ENCODE results near the gene SFTPB.
"Not testable (repeated sequence)": the region's sequence is repeated elsewhere in the genome, so short reads cannot be mapped to it uniquely, and the experiment has no call there.

SFTPB gene

DNA sequence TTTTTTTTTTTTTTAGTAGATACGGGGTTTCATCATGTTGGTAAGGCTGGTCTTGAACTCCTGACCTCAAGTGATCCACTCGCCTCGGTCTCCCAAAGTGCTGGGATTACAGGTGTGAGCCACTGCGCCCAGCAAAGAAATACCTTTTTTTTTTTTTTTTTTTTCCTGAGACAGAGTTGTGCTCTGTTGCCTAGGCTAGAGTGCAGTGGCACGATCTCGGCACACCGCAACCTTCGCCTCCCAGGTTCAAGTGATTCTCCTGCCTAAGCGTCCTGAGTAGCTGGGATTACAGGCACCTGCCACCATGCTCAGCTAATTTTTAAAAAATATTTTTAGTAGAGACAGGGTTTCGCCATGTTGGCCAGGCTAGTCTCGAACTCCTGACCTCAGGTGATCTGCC, 7.7 kb downstream of the SFTPB start:
- in situ Hi-C loops (cut with MboI; ENCODE audit: low sequenced_read_pairs): not testable (repeated sequence)

DNA sequence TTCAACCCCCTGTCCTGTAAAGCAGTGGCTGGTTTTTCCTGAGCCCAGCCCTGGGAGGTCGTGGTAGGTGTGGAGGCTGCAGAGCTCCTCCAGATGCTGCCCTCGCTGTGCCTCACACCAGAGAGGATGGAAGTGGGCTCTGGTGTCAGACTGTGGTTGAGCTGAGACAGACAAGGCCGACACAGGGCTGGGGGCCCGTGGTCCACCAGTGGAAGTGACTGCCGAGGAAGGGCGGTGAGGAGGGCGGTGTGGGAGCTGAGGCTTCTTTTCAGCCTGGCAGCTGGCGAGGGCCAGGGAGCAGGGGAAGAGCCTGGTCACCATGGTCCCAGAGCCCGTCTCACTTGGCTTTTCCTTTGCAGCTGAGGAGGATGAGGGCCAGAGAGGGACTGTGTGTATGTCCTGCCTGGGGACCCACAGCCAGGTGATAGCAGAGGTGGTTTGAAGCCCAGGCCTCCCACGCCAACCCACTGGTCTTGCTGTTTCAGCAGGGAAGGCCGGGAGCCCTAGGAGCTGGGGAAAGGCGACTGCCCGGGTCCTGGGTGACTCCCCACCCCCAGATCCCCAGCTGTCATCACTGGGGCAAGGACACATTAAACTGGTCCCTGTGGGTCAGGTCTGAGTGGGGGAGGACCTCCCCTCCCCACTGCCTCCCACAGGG, 8.5 kb downstream of the SFTPB start:
- in situ Hi-C loops (cut with MboI; ENCODE audit: low sequenced_read_pairs): no loop called here

DNA sequence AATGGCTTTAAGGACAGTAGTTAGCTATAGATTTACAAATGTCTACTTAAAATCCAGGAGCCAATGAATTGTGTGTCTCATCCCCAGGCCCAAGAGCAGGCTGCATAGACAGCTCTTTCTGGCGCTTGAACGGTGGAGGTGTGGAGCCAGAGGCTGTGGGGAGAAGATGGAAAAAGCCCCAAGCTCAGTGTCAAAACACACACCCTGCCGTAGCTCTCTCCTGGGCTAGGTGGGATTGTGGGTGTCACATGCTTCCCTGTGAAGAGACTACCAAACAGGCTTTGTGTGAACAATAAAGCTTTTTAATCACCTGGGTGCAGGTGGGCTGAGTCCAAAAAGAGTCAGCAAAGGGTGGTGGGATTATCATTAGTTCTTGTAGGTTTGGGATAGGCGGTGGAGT, 10.6 kb downstream of the SFTPB start:
- in situ Hi-C loops (cut with MboI; ENCODE audit: low sequenced_read_pairs): not testable (repeated sequence)

DNA sequence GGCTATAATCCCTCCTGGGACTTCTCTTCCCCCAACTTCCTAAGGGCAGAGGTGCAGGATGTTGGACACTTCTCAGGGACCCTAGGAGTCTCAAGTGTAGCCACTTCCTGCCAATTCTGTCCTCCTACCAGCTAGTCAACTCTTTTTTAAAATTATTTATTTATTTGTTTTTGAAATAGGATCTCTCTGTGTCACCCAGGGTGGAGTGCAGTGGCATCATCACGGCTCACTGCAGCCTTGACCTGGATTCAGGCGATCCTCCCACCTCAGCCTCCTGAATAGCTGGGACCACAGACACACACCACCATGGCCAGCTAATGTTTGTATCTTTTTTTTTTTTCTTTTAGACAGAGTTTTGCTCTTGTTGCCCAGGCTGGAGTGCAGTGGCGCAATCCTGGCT, 11.5 kb downstream of the SFTPB start:
- in situ Hi-C loops (cut with MboI; ENCODE audit: low sequenced_read_pairs): no loop called here

DNA sequence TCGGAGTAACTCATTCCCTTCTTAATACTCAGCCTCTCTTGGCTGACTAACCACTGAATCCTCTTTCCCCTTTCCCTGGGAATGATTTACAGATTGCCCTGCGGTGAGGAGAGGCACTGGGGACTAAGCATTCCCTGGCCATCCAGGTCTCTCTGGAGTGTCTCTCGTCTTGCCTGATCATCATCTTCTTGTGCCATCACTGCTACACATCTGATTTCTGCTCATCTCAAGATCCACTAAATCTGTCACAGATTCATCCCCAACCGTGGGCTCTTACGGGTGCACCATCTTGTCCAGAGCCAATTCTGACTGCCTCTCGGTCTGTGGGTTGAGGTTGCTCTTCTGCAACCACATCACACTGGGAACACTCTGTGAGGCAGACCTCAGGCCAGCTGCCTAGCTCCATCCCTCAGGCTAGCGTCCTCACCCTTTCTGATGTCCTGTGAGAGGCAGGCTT, 12.0 kb downstream of the SFTPB start:
- in situ Hi-C loops (cut with MboI; ENCODE audit: low sequenced_read_pairs): no loop called here

DNA sequence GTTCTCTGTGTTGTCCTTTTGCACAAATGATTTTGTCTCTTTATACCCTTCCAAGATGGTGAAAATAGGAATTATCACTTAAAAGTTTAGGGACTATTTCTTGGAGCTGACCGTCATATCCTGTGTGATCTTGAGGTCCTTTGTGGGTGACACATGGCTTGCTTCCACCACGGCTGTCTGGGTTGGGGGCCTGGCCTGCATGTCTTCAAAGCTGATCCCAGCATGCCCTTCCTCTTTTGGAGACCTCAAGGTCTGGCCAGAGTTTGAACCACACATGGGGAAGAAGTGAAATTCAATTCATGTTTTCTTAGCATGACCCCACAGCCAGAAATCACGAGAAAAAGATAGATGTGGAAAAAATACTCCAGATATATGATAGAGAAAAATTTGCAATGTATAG, 14.0 kb downstream of the SFTPB start:
- in situ Hi-C loops (cut with MboI; ENCODE audit: low sequenced_read_pairs): no loop called here

DNA sequence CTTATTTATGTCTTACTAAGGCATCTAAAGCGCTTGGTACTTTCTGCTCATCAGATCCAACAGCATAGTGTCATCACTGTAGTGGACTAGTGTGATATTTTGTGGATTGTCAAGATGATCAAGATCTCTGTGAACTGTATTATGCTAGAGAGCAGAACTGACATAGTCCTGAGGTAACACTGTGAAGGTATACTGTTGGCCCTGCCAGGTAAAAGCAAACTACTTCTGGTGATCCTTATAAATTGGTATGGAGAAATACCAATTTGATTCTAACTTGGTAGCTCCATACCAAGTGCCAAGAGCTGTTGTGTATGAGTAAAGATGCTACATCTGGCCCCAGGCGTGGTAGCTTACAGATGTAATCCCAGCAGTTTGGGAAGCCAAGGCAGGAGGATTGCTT, 15.9 kb downstream of the SFTPB start:
- in situ Hi-C loops (cut with MboI; ENCODE audit: low sequenced_read_pairs): no loop called here

DNA sequence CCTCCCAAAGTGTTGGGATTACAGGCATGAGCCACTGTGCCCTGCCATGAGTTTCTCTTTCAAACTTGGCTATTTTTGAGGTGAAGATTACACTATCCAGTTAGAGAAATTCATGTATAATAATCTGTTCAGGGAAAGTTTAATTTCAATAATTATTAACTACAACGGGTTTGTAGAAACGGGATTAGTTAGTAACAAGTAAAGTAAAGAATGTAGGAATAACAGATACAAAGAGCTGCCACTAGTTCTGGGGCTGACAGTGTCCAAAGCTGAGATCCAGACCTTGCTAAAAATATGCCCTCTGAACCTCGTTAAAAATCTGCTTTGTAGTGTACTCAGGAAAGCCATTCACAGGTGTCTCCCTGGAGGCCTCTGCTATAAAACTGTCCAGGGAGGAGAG, 16.9 kb downstream of the SFTPB start:
- in situ Hi-C loops (cut with MboI; ENCODE audit: low sequenced_read_pairs): no loop called here

DNA sequence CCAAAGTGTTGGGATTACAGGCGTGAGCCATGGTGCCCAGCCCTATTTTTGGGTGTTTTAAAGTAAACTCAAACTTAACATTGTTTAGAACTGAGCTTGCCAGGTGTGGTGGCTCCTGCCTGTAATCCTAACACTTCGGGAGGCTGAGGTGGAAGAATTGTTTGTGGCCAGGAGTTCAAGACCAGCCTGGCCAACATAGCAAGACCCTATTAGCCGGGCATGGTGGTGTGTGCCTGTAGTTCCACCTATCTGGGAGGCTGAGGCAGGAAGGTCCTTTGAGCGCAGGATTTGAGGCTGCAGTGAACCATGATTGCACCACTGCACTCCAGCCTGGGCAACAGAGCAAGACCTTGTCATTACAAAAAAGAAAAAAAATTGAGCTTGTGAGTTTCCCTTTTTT, 17.5 kb downstream of the SFTPB start:
- in situ Hi-C loops (cut with MboI; ENCODE audit: low sequenced_read_pairs): no loop called here

DNA sequence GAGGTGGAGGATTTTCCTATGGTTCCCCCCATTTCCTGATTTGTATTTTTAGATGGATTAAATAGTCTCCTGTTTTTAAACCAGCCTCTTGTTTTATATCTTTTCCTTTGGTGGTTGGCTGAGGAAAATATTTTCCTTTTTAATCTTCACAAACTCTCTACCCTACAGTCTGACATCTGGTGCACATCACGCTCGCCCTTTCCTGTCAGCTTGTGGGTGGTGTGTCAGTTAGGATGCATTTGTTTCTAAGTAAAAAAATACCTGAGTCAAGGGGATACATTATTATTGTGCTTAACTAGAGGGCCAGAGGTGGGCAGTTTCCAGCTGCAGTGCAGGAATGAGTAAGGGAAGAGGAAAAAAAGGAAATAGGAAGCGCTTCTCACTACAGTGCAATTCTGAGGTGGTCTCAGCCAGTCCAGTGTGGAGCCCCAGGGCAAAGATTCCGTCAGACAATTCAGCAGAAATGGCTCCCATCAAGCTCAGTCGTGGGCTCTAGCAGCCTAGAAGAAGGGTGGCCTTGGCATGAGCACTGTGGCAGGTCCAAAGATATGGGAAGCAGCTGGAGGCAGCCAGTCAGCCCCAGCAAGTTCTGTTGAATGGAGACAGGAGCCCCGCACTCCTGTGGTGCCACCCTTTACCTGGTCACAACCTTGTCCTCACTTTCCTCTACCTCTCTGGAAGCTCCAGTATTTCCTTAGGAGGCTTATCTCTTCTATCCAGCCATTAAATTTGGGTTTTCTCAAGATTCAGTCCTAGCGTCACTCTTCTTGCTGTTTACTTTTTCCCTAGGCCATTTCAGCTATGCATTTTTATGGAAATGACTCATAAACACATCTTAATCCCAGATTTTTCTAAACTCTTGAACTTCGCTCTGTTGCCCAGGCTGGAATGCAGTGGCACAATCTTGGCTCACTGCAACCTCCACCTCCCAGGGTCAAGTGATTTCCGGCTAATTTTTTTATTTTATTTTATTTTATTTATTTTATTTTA, 18.5 kb downstream of the SFTPB start:
- in situ Hi-C loops (cut with MboI; ENCODE audit: low sequenced_read_pairs): loop anchor here (25.0 kb wide), 1 partner anchor 463 kb away; the partner anchor contains the start of genes POLR1A and PTCD3

DNA sequence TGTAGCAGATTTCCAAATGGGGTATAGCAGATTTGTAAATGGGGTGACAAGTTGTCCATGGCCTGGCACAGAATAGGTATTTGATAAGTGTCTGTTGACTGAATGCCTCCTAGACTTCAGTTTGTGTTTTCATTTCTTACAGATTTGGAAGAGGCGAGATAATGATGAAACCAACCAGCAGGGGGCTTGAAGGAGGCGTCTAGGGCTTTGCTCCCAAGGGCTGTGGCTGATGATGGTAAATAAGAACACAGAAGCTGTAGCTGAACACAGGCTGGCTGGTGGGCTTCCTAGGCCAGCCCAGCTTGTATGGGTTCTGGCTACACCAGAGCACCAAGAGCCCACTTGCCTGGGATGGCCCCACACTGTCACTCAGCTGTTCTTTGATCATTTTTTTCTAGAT, 19.4 kb downstream of the SFTPB start:
- in situ Hi-C loops (cut with MboI; ENCODE audit: low sequenced_read_pairs): loop anchor here (25.0 kb wide), 1 partner anchor 464 kb away; the partner anchor contains the start of genes POLR1A and PTCD3

DNA sequence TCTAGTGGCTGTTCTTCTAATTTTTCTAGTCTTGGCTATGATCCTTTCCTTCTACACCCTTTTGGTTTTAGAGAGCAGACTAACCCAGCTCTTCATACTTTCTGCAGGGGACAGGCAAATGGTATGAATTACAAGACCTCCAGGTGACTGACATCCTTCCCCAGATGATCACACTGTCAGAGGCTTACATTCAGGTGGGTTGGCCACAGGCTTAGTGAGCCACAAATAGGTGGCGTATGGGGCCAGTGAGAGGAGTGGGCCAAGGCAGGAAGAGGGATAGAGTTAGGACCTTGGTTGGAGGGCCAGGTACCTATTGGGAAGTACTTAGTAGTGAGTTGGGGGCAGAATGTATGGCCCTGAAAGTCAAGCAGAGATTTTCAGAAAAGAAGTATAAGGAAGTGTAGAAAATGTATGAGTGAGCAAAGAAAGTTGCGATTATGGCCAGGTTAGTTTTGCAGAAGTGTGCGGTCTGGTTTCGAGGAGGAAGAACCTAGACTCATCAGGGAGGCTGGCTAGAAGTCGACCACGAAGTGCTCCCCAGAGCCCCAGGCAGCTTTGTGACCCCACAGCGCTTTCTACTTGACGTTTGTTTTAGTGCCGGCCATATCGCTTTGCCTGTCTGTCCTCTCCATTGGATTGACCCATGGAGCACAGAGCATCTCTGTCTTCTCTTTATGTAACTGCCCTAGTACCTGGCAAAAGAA, 20.0 kb downstream of the SFTPB start:
- in situ Hi-C loops (cut with MboI; ENCODE audit: low sequenced_read_pairs): loop anchor here (25.0 kb wide), 1 partner anchor 464 kb away; the partner anchor contains the start of genes POLR1A and PTCD3

DNA sequence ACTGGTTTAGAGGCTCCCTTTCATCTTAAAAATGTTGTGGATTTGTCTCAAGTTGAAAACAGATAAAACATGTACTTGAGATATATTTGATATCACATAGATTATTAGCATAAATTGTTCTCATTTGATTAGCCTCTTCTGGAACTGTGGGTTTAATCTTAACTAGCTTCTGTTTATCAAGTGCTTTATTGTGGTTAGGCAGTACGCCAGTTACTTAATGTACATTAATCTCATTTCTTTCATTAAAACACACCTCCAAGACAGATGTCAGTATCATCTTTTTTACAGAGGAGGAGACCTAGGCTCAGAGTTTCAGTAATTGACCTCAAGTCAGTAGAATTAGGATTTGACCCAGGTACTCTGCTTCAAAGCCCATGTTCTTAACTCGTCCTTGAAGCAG, 21.8 kb downstream of the SFTPB start:
- in situ Hi-C loops (cut with MboI; ENCODE audit: low sequenced_read_pairs): loop anchor here (25.0 kb wide), 1 partner anchor 466 kb away; the partner anchor contains the start of genes POLR1A and PTCD3

DNA sequence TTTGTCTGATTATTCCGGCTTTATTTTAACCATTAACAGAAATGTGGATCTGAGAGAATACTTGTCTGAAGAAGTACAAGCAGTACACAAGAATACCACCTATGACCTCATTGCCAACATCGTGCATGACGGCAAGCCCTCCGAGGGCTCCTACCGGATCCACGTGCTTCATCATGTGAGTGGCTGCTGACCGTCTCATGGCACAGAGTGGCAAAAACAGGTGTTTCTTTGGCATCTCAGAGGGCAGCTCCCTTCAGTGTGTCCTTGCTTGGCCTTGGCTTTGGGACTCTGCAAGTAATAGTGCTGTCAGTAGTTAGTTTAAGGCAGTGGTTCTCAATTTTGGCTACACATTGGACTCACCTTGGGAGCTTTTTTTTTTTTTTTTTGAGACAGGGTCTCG, 23.1 kb downstream of the SFTPB start:
- in situ Hi-C loops (cut with MboI; ENCODE audit: low sequenced_read_pairs): loop anchor here (25.0 kb wide), 1 partner anchor 467 kb away; the partner anchor contains the start of genes POLR1A and PTCD3

DNA sequence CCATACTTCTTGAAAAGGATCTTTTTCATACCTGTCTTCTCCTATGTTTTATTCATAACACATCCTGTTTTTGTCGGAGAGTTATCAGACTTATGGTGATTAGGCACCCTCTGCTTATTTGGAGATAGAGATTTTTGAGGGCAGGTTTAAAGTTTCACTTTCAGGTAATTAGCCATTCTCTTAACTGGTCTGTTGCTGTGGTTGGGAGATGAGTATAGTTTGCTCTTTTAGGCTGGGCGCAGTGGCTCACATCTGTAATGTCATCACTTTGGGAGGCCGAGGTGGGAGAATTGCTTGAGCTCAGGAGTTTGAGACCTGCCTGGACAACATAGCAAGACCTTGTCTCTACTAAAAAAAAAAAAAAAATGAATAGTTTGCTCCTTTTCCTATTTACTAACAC, 25.3 kb downstream of the SFTPB start:
- in situ Hi-C loops (cut with MboI; ENCODE audit: low sequenced_read_pairs): loop anchor here (25.0 kb wide), 1 partner anchor 470 kb away; the partner anchor contains the start of genes POLR1A and PTCD3

DNA sequence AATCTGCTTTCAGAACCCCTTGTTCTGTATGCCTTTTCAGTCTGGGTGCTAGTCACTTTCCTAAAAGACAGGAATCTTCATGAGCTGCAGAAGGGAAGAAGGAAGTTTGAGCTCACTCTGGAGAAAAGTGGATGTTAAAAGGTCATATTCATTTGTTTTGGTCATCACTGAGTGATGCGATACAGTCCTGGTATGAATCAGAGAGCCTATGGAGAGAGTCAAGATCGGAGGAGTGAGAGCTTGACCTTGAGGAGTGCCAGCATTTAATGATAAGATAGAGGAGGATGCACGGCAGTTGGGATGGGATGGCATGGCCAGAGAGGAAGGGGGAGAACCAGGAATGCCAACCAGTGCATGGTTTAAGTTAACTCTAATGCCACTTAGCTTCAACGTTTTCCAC, 32.4 kb downstream of the SFTPB start:
- in situ Hi-C loops (cut with MboI; ENCODE audit: low sequenced_read_pairs): loop anchor here (25.0 kb wide), 1 partner anchor 477 kb away; the partner anchor contains the start of genes POLR1A and PTCD3

DNA sequence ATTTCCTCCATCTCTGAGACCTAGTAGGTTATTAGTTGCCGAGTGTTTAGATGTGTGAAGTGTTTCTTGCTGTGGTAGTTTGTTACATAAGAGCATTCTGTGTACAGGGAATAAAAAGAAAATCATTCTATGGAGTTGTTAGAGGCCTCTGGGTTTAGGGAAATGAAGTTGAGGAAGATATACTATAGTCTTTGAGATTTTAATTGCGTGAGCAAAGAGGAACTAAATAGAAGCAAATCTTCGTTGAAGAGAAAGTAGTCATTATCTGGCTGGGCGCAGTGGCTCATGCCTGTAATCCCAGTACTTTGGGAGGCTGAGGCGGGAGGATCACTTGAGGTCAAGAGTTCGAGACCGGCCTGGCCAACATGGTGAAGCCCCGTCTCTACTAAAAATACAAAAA, 33.0 kb downstream of the SFTPB start:
- in situ Hi-C loops (cut with MboI; ENCODE audit: low sequenced_read_pairs): loop anchor here (25.0 kb wide), 1 partner anchor 477 kb away; the partner anchor contains the start of genes POLR1A and PTCD3

DNA sequence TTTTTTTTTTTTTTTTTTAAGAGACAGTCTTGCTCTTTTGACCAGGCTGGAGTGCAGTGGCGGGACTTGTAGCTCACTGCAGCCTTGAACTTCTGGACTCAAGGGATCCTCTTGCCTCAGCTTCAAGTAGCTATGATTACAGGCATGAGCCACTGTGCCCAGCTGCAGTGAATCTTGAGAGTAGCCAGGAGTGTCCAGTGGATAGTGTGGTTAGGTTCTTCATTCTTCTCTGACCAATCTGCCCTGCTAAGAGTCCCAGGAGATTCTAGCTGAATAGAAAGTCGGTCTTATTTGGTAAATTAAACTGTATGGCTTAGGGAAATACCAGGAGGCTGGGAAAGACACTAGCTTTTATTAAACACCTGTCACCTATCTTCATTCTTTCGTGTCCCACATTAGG, 36.7 kb downstream of the SFTPB start:
- in situ Hi-C loops (cut with MboI; ENCODE audit: low sequenced_read_pairs): loop anchor here (25.0 kb wide), 1 partner anchor 481 kb away; the partner anchor contains the start of genes POLR1A and PTCD3

DNA sequence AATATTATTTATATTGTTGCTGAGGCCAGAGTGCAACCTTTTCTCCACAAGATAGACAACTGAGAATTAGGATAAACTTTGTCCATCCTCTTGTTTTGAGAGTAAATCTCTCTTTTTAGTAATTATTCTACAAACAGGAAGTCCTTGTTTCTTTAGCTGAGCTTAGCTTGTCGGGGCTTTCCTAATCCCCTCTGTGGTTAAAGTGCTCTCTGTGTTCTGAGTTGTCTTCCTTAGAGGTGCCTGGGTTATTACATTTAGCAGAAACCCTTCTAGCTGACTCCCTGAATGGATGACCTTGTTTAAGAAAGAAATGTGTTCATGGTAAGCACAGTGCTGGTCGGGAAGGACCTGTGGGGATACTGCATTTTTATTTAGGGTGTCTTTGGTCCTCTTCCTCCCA, 39.3 kb downstream of the SFTPB start:
- in situ Hi-C loops (cut with MboI; ENCODE audit: low sequenced_read_pairs): loop anchor here (25.0 kb wide), 1 partner anchor 484 kb away; the partner anchor contains the start of genes POLR1A and PTCD3

DNA sequence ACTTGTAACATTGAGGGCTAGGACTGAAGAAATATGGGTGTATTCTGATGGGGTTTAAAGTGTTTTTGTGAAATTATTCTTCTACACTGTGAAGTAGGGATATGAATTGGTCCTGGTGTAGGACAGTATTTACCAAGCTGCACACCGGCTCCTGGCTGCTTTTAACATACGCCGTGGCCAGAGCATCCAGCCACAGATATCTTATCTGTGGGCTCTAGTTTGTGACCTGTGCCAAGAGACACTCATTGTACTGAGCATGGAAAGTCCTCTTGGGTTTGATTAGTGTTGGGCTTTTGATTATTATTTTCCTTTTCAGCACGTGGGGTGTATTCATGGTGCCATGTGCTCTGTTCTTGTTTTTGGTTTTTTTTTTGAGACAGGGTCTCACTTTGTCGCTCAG, 44.0 kb downstream of the SFTPB start:
- in situ Hi-C loops (cut with MboI; ENCODE audit: low sequenced_read_pairs): no loop called here

DNA sequence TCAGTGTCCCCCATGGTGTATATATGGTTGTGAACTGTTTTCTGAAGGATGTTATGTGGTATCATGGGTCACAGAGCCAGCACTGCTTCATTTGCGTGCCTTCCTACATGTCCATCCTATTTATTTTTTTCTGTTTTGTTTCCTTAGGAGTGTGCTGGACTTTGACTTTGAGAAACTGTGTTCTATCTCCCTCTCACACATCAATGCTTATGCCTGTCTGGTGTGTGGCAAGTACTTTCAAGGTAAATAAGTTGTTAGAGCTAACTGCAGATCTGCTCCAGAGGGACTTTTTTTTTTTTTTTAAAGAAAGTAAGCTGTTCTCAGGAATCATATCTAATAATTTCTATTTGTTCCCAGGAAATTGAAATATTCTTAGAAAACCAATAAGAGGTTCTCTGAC, 46.7 kb downstream of the SFTPB start:
- in situ Hi-C loops (cut with MboI; ENCODE audit: low sequenced_read_pairs): no loop called here

Data from HL-60/S4 treated with phorbol 12-myristate 13-acetate at 8.2 ng/mL for 4 days and 3 days (cell line).